ENCODE results near the gene EMP2. TPM values are rescaled to one million over a fixed set of nuclear protein-coding genes. Genes with fewer than 3 reads are reported as not detected.

The EMP2 gene
- total RNA-seq, 3 donors from 2014 or later, result 46.9 to 69.2 (median 66.0) TPM

- Histone ChIP-seq H3K27me3 (no peaks in the 10 kb centered on the region), H3K36me3 (no peaks in the 10 kb centered on the region), H3K4me1 (no peaks in the 10 kb centered on the region), H3K4me3 (no peak overlapping the region), H3K27ac (no peak overlapping the region), H3K9me3 (no peaks in the 10 kb centered on the region)
- no peak for DNase-seq (ENCODE audit: low spot score in 2 of 2)
- TF ChIP-seq CTCF (IDR thresholded peaks at IDR 0.05), result no peak
- no peak for TF ChIP-seq POLR2AphosphoS5 (IDR thresholded peaks at IDR 0.05)
- TF ChIP-seq POLR2A (IDR thresholded peaks at IDR 0.05), result no peak
- intact Hi-C loops (cut with DNase I; ENCODE audit: low total_unique reads), result no loop called here
Observed at GRCh38 chr16:10571354-10571753, 9.0 kb downstream of the EMP2 start.

GRCh38 chr16:10569621-10570020, 10.8 kb downstream of the EMP2 start:
- Histone ChIP-seq H3K4me1 (no peaks in the 10 kb centered on the region), H3K4me3 (no peak overlapping the region), H3K27me3 (no peaks in the 10 kb centered on the region), H3K36me3 (no peaks in the 10 kb centered on the region), H3K9me3 (no peaks in the 10 kb centered on the region), H3K27ac (no peak overlapping the region)
- no peak for DNase-seq (ENCODE audit: low spot score in 2 of 2)
- TF ChIP-seq CTCF (IDR thresholded peaks at IDR 0.05), result no peak
- no peak for TF ChIP-seq POLR2A (IDR thresholded peaks at IDR 0.05)
- no peak for TF ChIP-seq POLR2AphosphoS5 (IDR thresholded peaks at IDR 0.05)
- intact Hi-C loops (cut with DNase I; ENCODE audit: low total_unique reads), result no loop called here

- H3K27me3 ChIP-seq, result no peaks in the 10 kb centered on the region
- intact Hi-C loops (cut with DNase I; ENCODE audit: low total_unique reads), result no loop called here
- H3K27ac ChIP-seq, result no peak overlapping the region
- no peaks in the 10 kb centered on the region for H3K4me1 ChIP-seq
- H3K36me3 ChIP-seq, result no peaks in the 10 kb centered on the region
- peaks cover 7 to 8% of the 10 kb centered on the region in 2 donors for H3K9me3 ChIP-seq
- TF ChIP-seq POLR2A (IDR thresholded peaks at IDR 0.05), result no peak
- no peak for TF ChIP-seq CTCF (IDR thresholded peaks at IDR 0.05)
- no peak for TF ChIP-seq POLR2AphosphoS5 (IDR thresholded peaks at IDR 0.05)
- no peak overlapping the region for H3K4me3 ChIP-seq
- DNase-seq (ENCODE audit: low spot score in 2 of 2), result no peak
Observed at GRCh38 chr16:10566613-10567012, 13.8 kb downstream of the EMP2 start.

GRCh38 chr16:10565167-10565566, 15.2 kb downstream of the EMP2 start:
- Histone ChIP-seq H3K4me3 (no peak overlapping the region), H3K4me1 (no peaks in the 10 kb centered on the region), H3K27me3 (no peaks in the 10 kb centered on the region), H3K36me3 (no peaks in the 10 kb centered on the region), H3K27ac (peak overlapping the region in 1 of 2 donors; percentile 63), H3K9me3 (peaks cover 7 to 8% of the 10 kb centered on the region in 2 donors)
- DNase-seq (ENCODE audit: low spot score in 2 of 2), result no peak
- TF ChIP-seq POLR2AphosphoS5 (IDR thresholded peaks at IDR 0.05), result no peak
- TF ChIP-seq POLR2A (IDR thresholded peaks at IDR 0.05), result no peak
- no peak for TF ChIP-seq CTCF (IDR thresholded peaks at IDR 0.05)
- intact Hi-C loops (cut with DNase I; ENCODE audit: low total_unique reads), result no loop called here

- no peaks in the 10 kb centered on the region for H3K36me3 ChIP-seq
- H3K4me1 ChIP-seq, result no peaks in the 10 kb centered on the region
- no peak overlapping the region for H3K4me3 ChIP-seq
- no peaks in the 10 kb centered on the region for H3K27me3 ChIP-seq
- intact Hi-C loops (cut with DNase I; ENCODE audit: low total_unique reads), result no loop called here
- TF ChIP-seq POLR2AphosphoS5 (IDR thresholded peaks at IDR 0.05) (no peak), CTCF (IDR thresholded peaks at IDR 0.05) (no peak), POLR2A (IDR thresholded peaks at IDR 0.05) (no peak)
- DNase-seq (ENCODE audit: low spot score in 2 of 2), result no peak
- H3K27ac ChIP-seq, result peak overlapping the region in 1 of 2 donors; percentile 63
- H3K9me3 ChIP-seq, result peaks cover 7 to 8% of the 10 kb centered on the region in 2 donors
Observed at GRCh38 chr16:10564591-10564990, 15.8 kb downstream of the EMP2 start.
